IMR-90 (cell line): ENCODE data around the gene AMER2. TPM values are rescaled to one million over a fixed set of nuclear protein-coding genes. Genes with fewer than 3 reads are reported as not detected.

ENCODE experiments used
- ATAC-seq: fragments of 200-7000 bp; cut with Tn5 transposase; 2 replicates; pipeline ENCODE4 v1.9.1; 2020; ENCODE audit warnings: low read depth, mild to moderate bottlenecking, moderate library complexity
- BruUV-seq: library from RNA; stranded (reverse); fragments of 400-500 nt; replicated peaks from 2 replicates; lab custom pipeline; 2021; lab: Mats Ljungman, UMichigan
- CTCF ChIA-PET: fragments of 300-600 bp; formaldehyde crosslinking; extraction: SDS; loops from one replicate; lab custom pipeline; 2021; ENCODE audit warnings: antibody characterized with exemption; lab: Yijun Ruan, JAX
- POLR2A ChIA-PET: fragments of 300-600 bp; sonication (Branson Sonifier 250); formaldehyde crosslinking; loops from one replicate; lab custom pipeline; 2022; ENCODE audit warnings: antibody characterized with exemption; ENCODE audit not compliant: unreplicated experiment; lab: Charles Lee
- DNase-seq: peaks from one replicate; pipeline ENCODE4 v3.0.0; 2013
- H2AFZ ChIP-seq: replicated peaks from 2 replicates; pipeline ENCODE3; 2013; ENCODE audit warnings: low read length, mild to moderate bottlenecking; ENCODE audit not compliant: poor library complexity
- H2AK5ac ChIP-seq: 2 replicates; pipeline ENCODE4 v1.6.1; 2013; ENCODE audit warnings: low read depth, low read length, inconsistent platforms
- H2AK9ac ChIP-seq: replicated peaks from 2 replicates; pipeline ENCODE3; 2013; ENCODE audit warnings: mild to moderate bottlenecking, low read depth, low read length, moderate library complexity; ENCODE audit not compliant: poor library complexity
- H2BK120ac ChIP-seq: 2 replicates; pipeline ENCODE4 v1.6.1; 2013; ENCODE audit warnings: low read depth, low read length, inconsistent platforms
- H2BK15ac ChIP-seq: 3 replicates; pipeline ENCODE4 v1.6.1; 2013; ENCODE audit warnings: low read depth, low read length, inconsistent platforms
- H2BK20ac ChIP-seq: 2 replicates; pipeline ENCODE4 v1.6.1; 2013; ENCODE audit warnings: low read depth, mild to moderate bottlenecking, inconsistent platforms, low read length, moderate library complexity
- H2BK5ac ChIP-seq: 2 replicates; pipeline ENCODE4 v1.6.1; 2013; ENCODE audit warnings: mild to moderate bottlenecking, low read depth, low read length, inconsistent platforms; ENCODE audit not compliant: poor library complexity, severe bottlenecking
- H3K14ac ChIP-seq: replicated peaks from 2 replicates; pipeline ENCODE4 v1.6.1; 2013; ENCODE audit warnings: low read depth, low read length, inconsistent platforms
- H3K18ac ChIP-seq: 2 replicates; pipeline ENCODE4 v1.6.1; 2013; ENCODE audit warnings: low read depth, low read length, control low read depth
- H3K23ac ChIP-seq: 2 replicates; pipeline ENCODE4 v1.6.1; 2013; ENCODE audit warnings: low read depth, low read length, inconsistent platforms
- H3K27ac ChIP-seq: 2 replicates; pipeline ENCODE4 v1.5.1; 2013; ENCODE audit warnings: mild to moderate bottlenecking, control low read depth, low read length; ENCODE audit not compliant: insufficient read depth
- H3K27me3 ChIP-seq: 2 replicates; pipeline ENCODE4 v1.6.1; 2013; ENCODE audit warnings: low read length; ENCODE audit not compliant: control insufficient read depth, insufficient read depth
- H3K36me3 ChIP-seq: 2 replicates; pipeline ENCODE4 v1.6.1; 2013; ENCODE audit warnings: low read length, mixed read lengths; ENCODE audit not compliant: control insufficient read depth, insufficient read depth
- H3K4ac ChIP-seq: 2 replicates; pipeline ENCODE4 v1.6.1; 2013; ENCODE audit warnings: low read depth, low read length, inconsistent platforms
- H3K4me1 ChIP-seq: 2 replicates; pipeline ENCODE4 v1.6.1; 2013; ENCODE audit warnings: low read length, mixed read lengths; ENCODE audit not compliant: control insufficient read depth, insufficient read depth
- H3K4me2 ChIP-seq: 2 replicates; pipeline ENCODE4 v1.6.1; 2013; ENCODE audit warnings: low read depth, mild to moderate bottlenecking, control low read depth, low read length, moderate library complexity
- H3K4me3 ChIP-seq: 2 replicates; pipeline ENCODE4 v1.5.1; 2013; ENCODE audit warnings: low read depth, mild to moderate bottlenecking, control low read depth, low read length, moderate library complexity; ENCODE audit not compliant: insufficient read depth
- H3K56ac ChIP-seq: 2 replicates; pipeline ENCODE4 v1.6.1; 2013; ENCODE audit warnings: low read length, inconsistent platforms; ENCODE audit not compliant: insufficient read depth; ENCODE audit errors: extremely low read depth
- H3K79me1 ChIP-seq, 2 experiments: 2 replicates each; pipeline ENCODE4 v1.6.1; 2013; ENCODE audit warnings: low read length in 2 of 2, inconsistent platforms in 1 of 2, low read depth in 1 of 2
- H3K9ac ChIP-seq: 2 replicates; pipeline ENCODE4 v1.6.1; 2013; ENCODE audit warnings: low read depth, low read length, control low read depth
- H3K9me1 ChIP-seq: 2 replicates; pipeline ENCODE4 v1.6.1; 2013; ENCODE audit warnings: low read length, inconsistent platforms; ENCODE audit not compliant: insufficient read depth
- H3K9me3 ChIP-seq: 2 replicates; pipeline ENCODE4 v1.6.1; 2013; ENCODE audit warnings: low read length; ENCODE audit not compliant: control insufficient read depth, insufficient read depth
- H4K20me1 ChIP-seq: 2 replicates; pipeline ENCODE4 v1.6.1; 2013; ENCODE audit warnings: low read length, inconsistent platforms; ENCODE audit not compliant: insufficient read depth
- H4K5ac ChIP-seq: 2 replicates; pipeline ENCODE4 v1.6.1; 2013; ENCODE audit warnings: mild to moderate bottlenecking, low read depth, low read length, control low read depth
- H4K8ac ChIP-seq, 2 experiments: 2 replicates each; pipeline ENCODE4 v1.6.1; 2013; ENCODE audit warnings: low read depth in 2 of 2, low read length in 2 of 2, control low read depth in 1 of 2, inconsistent platforms in 1 of 2
- H4K91ac ChIP-seq: 2 replicates; pipeline ENCODE4 v1.6.1; 2013; ENCODE audit warnings: low read depth, low read length, inconsistent platforms; ENCODE audit not compliant: insufficient read depth
- BHLHE40 ChIP-seq: fragments of 150-350 bp; IDR thresholded peaks from 2 replicates; pipeline ENCODE4 v1.6.1; 2016; ENCODE audit warnings: mild to moderate bottlenecking, low read depth, low read length
- CEBPB ChIP-seq: IDR thresholded peaks from 2 replicates; pipeline ENCODE4 v1.6.1; 2012; ENCODE audit warnings: low read depth, low read length, improper control_type of control experiment
- CHD1 ChIP-seq: IDR thresholded peaks from 2 replicates; pipeline ENCODE4 v1.6.1; 2012; ENCODE audit warnings: low read depth, low read length, improper control_type of control experiment
- ELK1 ChIP-seq: fragments of 150-350 bp; IDR thresholded peaks from 2 replicates; pipeline ENCODE4 v1.6.1; 2016; ENCODE audit warnings: low read depth, mild to moderate bottlenecking, low read length, moderate library complexity, borderline replicate concordance
- FOS ChIP-seq: fragments of 150-350 bp; IDR thresholded peaks from 2 replicates; pipeline ENCODE4 v1.6.1; 2016; ENCODE audit warnings: low read depth, low read length
- MAFK ChIP-seq: IDR thresholded peaks from 2 replicates; pipeline ENCODE4 v1.6.1; 2012; ENCODE audit warnings: low read depth, low read length, improper control_type of control experiment
- MAZ ChIP-seq: IDR thresholded peaks from 2 replicates; pipeline ENCODE4 v1.6.1; 2012; ENCODE audit warnings: low read depth, mild to moderate bottlenecking, low read length, improper control_type of control experiment, moderate library complexity, borderline replicate concordance
- MXI1 ChIP-seq: IDR thresholded peaks from 2 replicates; pipeline ENCODE4 v1.6.1; 2012; ENCODE audit warnings: low read depth, mild to moderate bottlenecking, low read length, moderate library complexity, borderline replicate concordance
- NFE2L2 ChIP-seq: fragments of 150-350 bp; IDR thresholded peaks from 2 replicates; pipeline ENCODE4 v1.6.1; 2016; ENCODE audit warnings: low read depth, mild to moderate bottlenecking, low read length
- POLR2A ChIP-seq: IDR thresholded peaks from 2 replicates; pipeline ENCODE4 v1.6.1; 2012; ENCODE audit warnings: mild to moderate bottlenecking, low read depth, low read length
- RAD21 ChIP-seq: IDR thresholded peaks from 2 replicates; pipeline ENCODE4 v1.6.1; 2012; ENCODE audit warnings: low read length, improper control_type of control experiment
- RCOR1 ChIP-seq: IDR thresholded peaks from 2 replicates; pipeline ENCODE4 v1.6.1; 2012; ENCODE audit warnings: mild to moderate bottlenecking, low read length, improper control_type of control experiment; ENCODE audit not compliant: insufficient replicate concordance
- RFX5 ChIP-seq: IDR thresholded peaks from 2 replicates; pipeline ENCODE4 v1.8.0; 2012; ENCODE audit warnings: low read depth, mild to moderate bottlenecking, low read length, moderate library complexity
- SMC3 ChIP-seq: fragments of 150-350 bp; IDR thresholded peaks from 2 replicates; pipeline ENCODE4 v1.6.1; 2016; ENCODE audit warnings: low read depth, mild to moderate bottlenecking, antibody characterized with exemption, low read length, moderate library complexity
- WGBS, 2 experiments: methylation state at CpG; one replicate each; pipeline versions ENCODE4 v1.1.5 to v1.1.7; 2013; ENCODE audit warnings: missing lambda C conversion rate in 2 of 2; ENCODE audit not compliant: insufficient read length in 1 of 2; ENCODE audit errors: extremely low coverage in 2 of 2; 5-methylcytosine and 5-hydroxymethylcytosine counted together
- dilution Hi-C: fragments of 300-500 bp; cut with HindIII; formaldehyde crosslinking; loops from one replicate; pipeline ENCODE4 v1.14.3; 2018; ENCODE audit warnings: low sequenced_read_pairs; ENCODE audit not compliant: unreplicated experiment
- in situ Hi-C: fragments of 300-500 bp; cut with MboI; formaldehyde crosslinking; loops from 3 replicates; pipeline ENCODE4 v1.14.3; 2019; ENCODE audit warnings: low sequenced_read_pairs, inconsistent platforms, mixed read lengths
- intact Hi-C: fragments of 100-400 bp; cut with micrococcal nuclease; formaldehyde crosslinking; loops from 2 replicates; pipeline ENCODE4 v1.10.0; 2022
- polyA plus RNA-seq, 3 experiments: library from polyadenylated mRNA; depleted of rRNA; stranded (reverse); fragments of >200 nt; gene quantifications; 2 replicates each; pipeline ENCODE4 v1.2.3, GENCODE V29; 2012; ENCODE audit warnings: low replicate concordance in 1 of 3
- total RNA-seq: library from RNA; depleted of rRNA; stranded (reverse); fragments of >200 nt; gene quantifications from 2 replicates; pipeline ENCODE4 v1.2.3, GENCODE V29; 2012
- TF ChIP-seq, protein P1 (sequence below): conservative IDR thresholded peaks from 2 replicates; pipeline ENCODE4 v1.5.1; 2012; ENCODE audit warnings: mild to moderate bottlenecking, low read depth, low read length, improper control_type of control experiment
- TF ChIP-seq, protein P2 (sequence below): fragments of 150-350 bp; IDR thresholded peaks from 2 replicates; pipeline ENCODE4 v1.6.1; 2017; ENCODE audit warnings: mild to moderate bottlenecking, antibody characterized with exemption, low read length, low read depth

AMER2 gene
- total and polyA plus RNA-seq, 2 of the 4 experiments (the other 2 are of a cell fraction): not detected

- POLR2A ChIA-PET: no interaction called here
- intact Hi-C loops: no loop called here
- no peak overlapping the region for H2BK15ac ChIP-seq
Observed at GRCh38 chr13:25186187-25186586, 14.1 kb upstream of the AMER2 start.

More at GRCh38 chr13:25186187-25186586, 14.1 kb upstream of the AMER2 start:
- 66% methylated on average over 8 of the region's 12 CpGs; no CpG with 5 or more reads in 1 of the 2 experiments for WGBS, 2 experiments
- H3K4ac ChIP-seq: no peak overlapping the region
- H4K8ac ChIP-seq: no peak overlapping the region
- no peak overlapping the region for H2AK5ac ChIP-seq
- no peaks in the 10 kb centered on the region for H3K79me1 ChIP-seq
- H3K9me1 ChIP-seq: no peaks in the 10 kb centered on the region
- in situ Hi-C loops: no loop called here
- no TSS peak for BruUV-seq
- H3K18ac ChIP-seq: no peak overlapping the region
- no peak overlapping the region for H3K4me2 ChIP-seq
- CTCF ChIA-PET: no interaction called here
- H4K5ac ChIP-seq: no peak overlapping the region
- TF ChIP-seq CHD1: no peak
- TF ChIP-seq ELK1: no peak
- TF ChIP-seq BHLHE40: no peak
- no peak for TF ChIP-seq MAZ
- no peak for TF ChIP-seq FOS
- TF ChIP-seq, protein P1, sequence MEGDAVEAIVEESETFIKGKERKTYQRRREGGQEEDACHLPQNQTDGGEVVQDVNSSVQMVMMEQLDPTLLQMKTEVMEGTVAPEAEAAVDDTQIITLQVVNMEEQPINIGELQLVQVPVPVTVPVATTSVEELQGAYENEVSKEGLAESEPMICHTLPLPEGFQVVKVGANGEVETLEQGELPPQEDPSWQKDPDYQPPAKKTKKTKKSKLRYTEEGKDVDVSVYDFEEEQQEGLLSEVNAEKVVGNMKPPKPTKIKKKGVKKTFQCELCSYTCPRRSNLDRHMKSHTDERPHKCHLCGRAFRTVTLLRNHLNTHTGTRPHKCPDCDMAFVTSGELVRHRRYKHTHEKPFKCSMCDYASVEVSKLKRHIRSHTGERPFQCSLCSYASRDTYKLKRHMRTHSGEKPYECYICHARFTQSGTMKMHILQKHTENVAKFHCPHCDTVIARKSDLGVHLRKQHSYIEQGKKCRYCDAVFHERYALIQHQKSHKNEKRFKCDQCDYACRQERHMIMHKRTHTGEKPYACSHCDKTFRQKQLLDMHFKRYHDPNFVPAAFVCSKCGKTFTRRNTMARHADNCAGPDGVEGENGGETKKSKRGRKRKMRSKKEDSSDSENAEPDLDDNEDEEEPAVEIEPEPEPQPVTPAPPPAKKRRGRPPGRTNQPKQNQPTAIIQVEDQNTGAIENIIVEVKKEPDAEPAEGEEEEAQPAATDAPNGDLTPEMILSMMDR: no peak
- no peak for TF ChIP-seq SMC3
- TF ChIP-seq MAFK: no peak
- no peak for TF ChIP-seq RCOR1
- TF ChIP-seq POLR2A: no peak
- no peak for TF ChIP-seq RAD21
- TF ChIP-seq MXI1: no peak
- TF ChIP-seq RFX5: no peak
- no peak for TF ChIP-seq NFE2L2
- TF ChIP-seq, protein P2, sequence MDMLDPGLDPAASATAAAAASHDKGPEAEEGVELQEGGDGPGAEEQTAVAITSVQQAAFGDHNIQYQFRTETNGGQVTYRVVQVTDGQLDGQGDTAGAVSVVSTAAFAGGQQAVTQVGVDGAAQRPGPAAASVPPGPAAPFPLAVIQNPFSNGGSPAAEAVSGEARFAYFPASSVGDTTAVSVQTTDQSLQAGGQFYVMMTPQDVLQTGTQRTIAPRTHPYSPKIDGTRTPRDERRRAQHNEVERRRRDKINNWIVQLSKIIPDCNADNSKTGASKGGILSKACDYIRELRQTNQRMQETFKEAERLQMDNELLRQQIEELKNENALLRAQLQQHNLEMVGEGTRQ: no peak
- TF ChIP-seq CEBPB: no peak
- no peak overlapping the region for H3K14ac ChIP-seq
- H3K9ac ChIP-seq: no peak overlapping the region
- no peak overlapping the region for H4K91ac ChIP-seq
- H2BK120ac ChIP-seq: no peak overlapping the region
- ATAC-seq (no peak), DNase-seq (no peak)
- no peaks in the 10 kb centered on the region for H3K9me3 ChIP-seq
- no peak overlapping the region for H2BK20ac ChIP-seq
- H3K56ac ChIP-seq: no peak overlapping the region
- H3K4me3 ChIP-seq: no peak overlapping the region
- no peak overlapping the region for H2AFZ ChIP-seq
- no peak overlapping the region for H2BK5ac ChIP-seq
- H2AK9ac ChIP-seq: no peak overlapping the region
- H3K27me3 ChIP-seq: peaks cover 11% of the 10 kb centered on the region
- dilution Hi-C loops: no loop called here
- no peaks in the 10 kb centered on the region for H3K36me3 ChIP-seq
- H3K4me1 ChIP-seq: no peaks in the 10 kb centered on the region
- no peak overlapping the region for H3K23ac ChIP-seq
- H4K20me1 ChIP-seq: no peaks in the 10 kb centered on the region
- no peak overlapping the region for H3K27ac ChIP-seq
